Measurements from ENCODE around the gene KIF18B. TPM values are rescaled to one million over a fixed set of nuclear protein-coding genes. Genes with fewer than 3 reads are reported as not detected.

The KIF18B gene
- polyA plus RNA-seq, 2 of the 4 experiments (the other 2 are of a cell fraction): 19.6 to 41.7 TPM

GRCh38 chr17:44928950-44929720 lies 18.4 kb downstream of the KIF18B start (continued):
- no peak for TF ChIP-seq TP53 (CRISPR knock-in tag; IDR thresholded peaks at IDR 0.05)
- TF ChIP-seq, protein P1, sequence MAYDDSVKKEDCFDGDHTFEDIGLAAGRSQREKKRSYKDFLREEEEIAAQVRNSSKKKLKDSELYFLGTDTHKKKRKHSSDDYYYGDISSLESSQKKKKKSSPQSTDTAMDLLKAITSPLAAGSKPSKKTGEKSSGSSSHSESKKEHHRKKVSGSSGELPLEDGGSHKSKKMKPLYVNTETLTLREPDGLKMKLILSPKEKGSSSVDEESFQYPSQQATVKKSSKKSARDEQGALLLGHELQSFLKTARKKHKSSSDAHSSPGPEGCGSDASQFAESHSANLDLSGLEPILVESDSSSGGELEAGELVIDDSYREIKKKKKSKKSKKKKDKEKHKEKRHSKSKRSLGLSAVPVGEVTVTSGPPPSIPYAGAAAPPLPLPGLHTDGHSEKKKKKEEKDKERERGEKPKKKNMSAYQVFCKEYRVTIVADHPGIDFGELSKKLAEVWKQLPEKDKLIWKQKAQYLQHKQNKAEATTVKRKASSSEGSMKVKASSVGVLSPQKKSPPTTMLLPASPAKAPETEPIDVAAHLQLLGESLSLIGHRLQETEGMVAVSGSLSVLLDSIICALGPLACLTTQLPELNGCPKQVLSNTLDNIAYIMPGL (CRISPR knock-in tag; IDR thresholded peaks at IDR 0.05; ENCODE audit: borderline replicate concordance): no peak

GRCh38 chr17:44928136-44928535 lies 19.4 kb downstream of the KIF18B start:
- TF ChIP-seq, protein P2, sequence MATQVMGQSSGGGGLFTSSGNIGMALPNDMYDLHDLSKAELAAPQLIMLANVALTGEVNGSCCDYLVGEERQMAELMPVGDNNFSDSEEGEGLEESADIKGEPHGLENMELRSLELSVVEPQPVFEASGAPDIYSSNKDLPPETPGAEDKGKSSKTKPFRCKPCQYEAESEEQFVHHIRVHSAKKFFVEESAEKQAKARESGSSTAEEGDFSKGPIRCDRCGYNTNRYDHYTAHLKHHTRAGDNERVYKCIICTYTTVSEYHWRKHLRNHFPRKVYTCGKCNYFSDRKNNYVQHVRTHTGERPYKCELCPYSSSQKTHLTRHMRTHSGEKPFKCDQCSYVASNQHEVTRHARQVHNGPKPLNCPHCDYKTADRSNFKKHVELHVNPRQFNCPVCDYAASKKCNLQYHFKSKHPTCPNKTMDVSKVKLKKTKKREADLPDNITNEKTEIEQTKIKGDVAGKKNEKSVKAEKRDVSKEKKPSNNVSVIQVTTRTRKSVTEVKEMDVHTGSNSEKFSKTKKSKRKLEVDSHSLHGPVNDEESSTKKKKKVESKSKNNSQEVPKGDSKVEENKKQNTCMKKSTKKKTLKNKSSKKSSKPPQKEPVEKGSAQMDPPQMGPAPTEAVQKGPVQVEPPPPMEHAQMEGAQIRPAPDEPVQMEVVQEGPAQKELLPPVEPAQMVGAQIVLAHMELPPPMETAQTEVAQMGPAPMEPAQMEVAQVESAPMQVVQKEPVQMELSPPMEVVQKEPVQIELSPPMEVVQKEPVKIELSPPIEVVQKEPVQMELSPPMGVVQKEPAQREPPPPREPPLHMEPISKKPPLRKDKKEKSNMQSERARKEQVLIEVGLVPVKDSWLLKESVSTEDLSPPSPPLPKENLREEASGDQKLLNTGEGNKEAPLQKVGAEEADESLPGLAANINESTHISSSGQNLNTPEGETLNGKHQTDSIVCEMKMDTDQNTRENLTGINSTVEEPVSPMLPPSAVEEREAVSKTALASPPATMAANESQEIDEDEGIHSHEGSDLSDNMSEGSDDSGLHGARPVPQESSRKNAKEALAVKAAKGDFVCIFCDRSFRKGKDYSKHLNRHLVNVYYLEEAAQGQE (IDR thresholded peaks at IDR 0.05): no peak
- no peak for TF ChIP-seq CBX8 (IDR thresholded peaks at IDR 0.05)
- Histone ChIP-seq H3K9me3 (no peaks in the 10 kb centered on the region), H3K4me3 (no peak overlapping the region), H3K4me1 (no peaks in the 10 kb centered on the region), H3K27ac (no peak overlapping the region), H3K4me2 (no peak overlapping the region)
- FAIRE-seq (no peak), ATAC-seq (no peak), DNase-seq (ENCODE audit: low read depth in 1 of 2, low spot score in 1 of 2) (no peak)
- CTCF ChIA-PET: interaction anchor here (2.4 to 38.8 kb wide), 4 partner anchors 6 to 207 kb away, joined by 11 to 1853 read pairs (median 752); partner anchors contain the start of genes ACBD4, DCAKD, GFAP and KIF18B
- POLR2A ChIA-PET: no interaction called here
- 94% methylated on average over 14 of the region's 15 CpGs for WGBS (ENCODE audit: missing lambda C conversion rate)

GRCh38 chr17:44927696-44928095 lies 19.9 kb downstream of the KIF18B start:
- Histone ChIP-seq H3K27ac (no peak overlapping the region), H3K4me2 (no peak overlapping the region), H3K4me1 (no peaks in the 10 kb centered on the region), H3K9me3 (no peaks in the 10 kb centered on the region), H3K4me3 (no peak overlapping the region)
- DNase-seq (ENCODE audit: low read depth in 1 of 2, low spot score in 1 of 2) (no peak), FAIRE-seq (no peak), ATAC-seq (no peak)
- WGBS (ENCODE audit: missing lambda C conversion rate): 98% methylated on average over 3 of the region's 3 CpGs
- ChIA-PET CTCF (interaction anchor here (2.4 to 38.3 kb wide), 4 partner anchors 16 to 207 kb away, joined by 11 to 1853 read pairs (median 430); partner anchors contain the start of genes ACBD4, DCAKD and KIF18B), POLR2A (no interaction called here)
- TF ChIP-seq FOXS1 (CRISPR knock-in tag; IDR thresholded peaks at IDR 0.05): no peak
- TF ChIP-seq FOSL2 (IDR thresholded peaks at IDR 0.05): no peak
- no peak for TF ChIP-seq FOSL2 (CRISPR knock-in tag; IDR thresholded peaks at IDR 0.05)
- no peak for TF ChIP-seq HDAC2 (IDR thresholded peaks at IDR 0.05)
- no peak for TF ChIP-seq PHF8 (IDR thresholded peaks at IDR 0.05; ENCODE audit: borderline replicate concordance, low read depth)

GRCh38 chr17:44926821-44927525 lies 20.6 kb downstream of the KIF18B start:
- no peak for TF ChIP-seq POLR2A (IDR thresholded peaks at IDR 0.05; ENCODE audit: low read length)
- TF ChIP-seq ZSCAN20 (CRISPR knock-in tag; IDR thresholded peaks at IDR 0.05): no peak
- TF ChIP-seq, protein P3, sequence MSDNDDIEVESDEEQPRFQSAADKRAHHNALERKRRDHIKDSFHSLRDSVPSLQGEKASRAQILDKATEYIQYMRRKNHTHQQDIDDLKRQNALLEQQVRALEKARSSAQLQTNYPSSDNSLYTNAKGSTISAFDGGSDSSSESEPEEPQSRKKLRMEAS (IDR thresholded peaks at IDR 0.05): no peak
- TF ChIP-seq HEYL (CRISPR knock-in tag; IDR thresholded peaks at IDR 0.05): no peak
- no peak for TF ChIP-seq HOXA7 (CRISPR knock-in tag; IDR thresholded peaks at IDR 0.05)
- TF ChIP-seq, protein P4, sequence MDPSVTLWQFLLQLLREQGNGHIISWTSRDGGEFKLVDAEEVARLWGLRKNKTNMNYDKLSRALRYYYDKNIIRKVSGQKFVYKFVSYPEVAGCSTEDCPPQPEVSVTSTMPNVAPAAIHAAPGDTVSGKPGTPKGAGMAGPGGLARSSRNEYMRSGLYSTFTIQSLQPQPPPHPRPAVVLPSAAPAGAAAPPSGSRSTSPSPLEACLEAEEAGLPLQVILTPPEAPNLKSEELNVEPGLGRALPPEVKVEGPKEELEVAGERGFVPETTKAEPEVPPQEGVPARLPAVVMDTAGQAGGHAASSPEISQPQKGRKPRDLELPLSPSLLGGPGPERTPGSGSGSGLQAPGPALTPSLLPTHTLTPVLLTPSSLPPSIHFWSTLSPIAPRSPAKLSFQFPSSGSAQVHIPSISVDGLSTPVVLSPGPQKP (IDR thresholded peaks at IDR 0.05; ENCODE audit: low read depth, low read length): no peak
- no peak for TF ChIP-seq ZNF302 (CRISPR knock-in tag; IDR thresholded peaks at IDR 0.05)
- TF ChIP-seq SMC3 (IDR thresholded peaks at IDR 0.05): no peak
- FAIRE-seq: no peak
- H3K4me3 ChIP-seq: no peak overlapping the region
- H3K4me2 ChIP-seq: no peak overlapping the region
- no peak for ATAC-seq
- no peak overlapping the region for H3K27ac ChIP-seq
- no peaks in the 10 kb centered on the region for H3K9me3 ChIP-seq
- H3K4me1 ChIP-seq: no peaks in the 10 kb centered on the region
- 88% methylated on average over 15 of the region's 15 CpGs for WGBS (ENCODE audit: missing lambda C conversion rate)
- no peak for DNase-seq (ENCODE audit: low read depth in 1 of 2, low spot score in 1 of 2)
- POLR2A ChIA-PET: no interaction called here
- CTCF ChIA-PET: interaction anchor here (0.6 to 38.3 kb wide), 11 partner anchors 9 to 208 kb away, joined by 3 to 1853 read pairs (median 4); partner anchors contain the start of genes ACBD4, DCAKD and KIF18B
